ENCODE measurements around the gene NPAS1. TPM values are rescaled to one million over a fixed set of nuclear protein-coding genes. Genes with fewer than 3 reads are reported as not detected.
A peak's percentile ranks its signal among the peaks of the same experiment; 100 is the strongest.

NPAS1 gene
- total RNA-seq, 1 donor from 2014 or later = 0.99 TPM

GRCh38 chr19:47056411-47056810 is 36.8 kb downstream of the NPAS1 start:
- Mint-ChIP-seq H3K36me3 (ENCODE audit: unreplicated experiment) (no peaks in the 10 kb centered on the region), H3K27me3 (ENCODE audit: unreplicated experiment) (no peaks in the 10 kb centered on the region), H3K9me3 (ENCODE audit: unreplicated experiment) (no peaks in the 10 kb centered on the region), H3K4me3 (ENCODE audit: unreplicated experiment) (no peak overlapping the region), H3K27ac (ENCODE audit: unreplicated experiment) (no peak overlapping the region), H3K4me1 (ENCODE audit: unreplicated experiment) (peaks cover 20% of the 10 kb centered on the region)
- no peak for TF ChIP-seq CTCF (IDR thresholded peaks at IDR 0.05)
- no peak for DNase-seq (ENCODE audit: extremely low spot score, unreplicated experiment)

GRCh38 chr19:47057328-47057727 is 37.7 kb downstream of the NPAS1 start:
- H3K4me3 Mint-ChIP-seq (ENCODE audit: unreplicated experiment) = no peak overlapping the region
- H3K4me1 Mint-ChIP-seq (ENCODE audit: unreplicated experiment) = peaks cover 17% of the 10 kb centered on the region
- no peaks in the 10 kb centered on the region for H3K36me3 Mint-ChIP-seq (ENCODE audit: unreplicated experiment)
- H3K27ac Mint-ChIP-seq (ENCODE audit: unreplicated experiment) = peak overlapping the region; percentile 35
- no peak for DNase-seq (ENCODE audit: extremely low spot score, unreplicated experiment)
- H3K27me3 Mint-ChIP-seq (ENCODE audit: unreplicated experiment) = no peaks in the 10 kb centered on the region
- TF ChIP-seq CTCF (IDR thresholded peaks at IDR 0.05) = no peak
- no peaks in the 10 kb centered on the region for H3K9me3 Mint-ChIP-seq (ENCODE audit: unreplicated experiment)

GRCh38 chr19:47058621-47059022 is 39.0 kb downstream of the NPAS1 start:
- H3K36me3 Mint-ChIP-seq (ENCODE audit: unreplicated experiment) = no peaks in the 10 kb centered on the region
- no peak for DNase-seq (ENCODE audit: extremely low spot score, unreplicated experiment)
- H3K4me1 Mint-ChIP-seq (ENCODE audit: unreplicated experiment) = peaks cover 17% of the 10 kb centered on the region
- no peaks in the 10 kb centered on the region for H3K9me3 Mint-ChIP-seq (ENCODE audit: unreplicated experiment)
- H3K27ac Mint-ChIP-seq (ENCODE audit: unreplicated experiment) = no peak overlapping the region
- H3K27me3 Mint-ChIP-seq (ENCODE audit: unreplicated experiment) = no peaks in the 10 kb centered on the region
- no peak for TF ChIP-seq CTCF (IDR thresholded peaks at IDR 0.05)
- no peak overlapping the region for H3K4me3 Mint-ChIP-seq (ENCODE audit: unreplicated experiment)

- H3K9me3 Mint-ChIP-seq (ENCODE audit: unreplicated experiment) = no peaks in the 10 kb centered on the region
- H3K36me3 Mint-ChIP-seq (ENCODE audit: unreplicated experiment) = peaks cover 5% of the 10 kb centered on the region
- H3K4me1 Mint-ChIP-seq (ENCODE audit: unreplicated experiment) = no peaks in the 10 kb centered on the region
- H3K27ac Mint-ChIP-seq (ENCODE audit: unreplicated experiment) = no peak overlapping the region
- H3K27me3 Mint-ChIP-seq (ENCODE audit: unreplicated experiment) = no peaks in the 10 kb centered on the region
- H3K4me3 Mint-ChIP-seq (ENCODE audit: unreplicated experiment) = no peak overlapping the region
- no peak for TF ChIP-seq CTCF (IDR thresholded peaks at IDR 0.05)
- no peak for DNase-seq (ENCODE audit: extremely low spot score, unreplicated experiment)
Observed at GRCh38 chr19:47063874-47064273, 44.2 kb downstream of the NPAS1 start.

- peaks cover 10% of the 10 kb centered on the region for H3K36me3 Mint-ChIP-seq (ENCODE audit: unreplicated experiment)
- no peaks in the 10 kb centered on the region for H3K27me3 Mint-ChIP-seq (ENCODE audit: unreplicated experiment)
- no peaks in the 10 kb centered on the region for H3K4me1 Mint-ChIP-seq (ENCODE audit: unreplicated experiment)
- DNase-seq (ENCODE audit: extremely low spot score, unreplicated experiment) = no peak
- H3K4me3 Mint-ChIP-seq (ENCODE audit: unreplicated experiment) = no peak overlapping the region
- TF ChIP-seq CTCF (IDR thresholded peaks at IDR 0.05) = no peak
- H3K27ac Mint-ChIP-seq (ENCODE audit: unreplicated experiment) = no peak overlapping the region
- no peaks in the 10 kb centered on the region for H3K9me3 Mint-ChIP-seq (ENCODE audit: unreplicated experiment)
Observed at GRCh38 chr19:47065242-47065641, 45.6 kb downstream of the NPAS1 start.
